Skin of body (tissue), 2 donors: ENCODE measurements around the gene HSDL1. TPM values are rescaled to one million over a fixed set of nuclear protein-coding genes. Genes with fewer than 3 reads are reported as not detected.

Source experiments
- DNase-seq: peaks from one replicate; lab custom pipeline; 2025; lab: John Stamatoyannopoulos, UW
- total RNA-seq: library from RNA; depleted of rRNA; stranded (reverse); fragments of >200 nt; gene quantifications from one replicate; pipeline ENCODE4 v1.2.3, GENCODE V29; 2014

The HSDL1 gene
- total RNA-seq, 1 donor from 2014 or later: 22.1 TPM

GRCh38 chr16:84082110-84082509 is 62.9 kb downstream of the HSDL1 start:
- DNase-seq: no peak

DNA sequence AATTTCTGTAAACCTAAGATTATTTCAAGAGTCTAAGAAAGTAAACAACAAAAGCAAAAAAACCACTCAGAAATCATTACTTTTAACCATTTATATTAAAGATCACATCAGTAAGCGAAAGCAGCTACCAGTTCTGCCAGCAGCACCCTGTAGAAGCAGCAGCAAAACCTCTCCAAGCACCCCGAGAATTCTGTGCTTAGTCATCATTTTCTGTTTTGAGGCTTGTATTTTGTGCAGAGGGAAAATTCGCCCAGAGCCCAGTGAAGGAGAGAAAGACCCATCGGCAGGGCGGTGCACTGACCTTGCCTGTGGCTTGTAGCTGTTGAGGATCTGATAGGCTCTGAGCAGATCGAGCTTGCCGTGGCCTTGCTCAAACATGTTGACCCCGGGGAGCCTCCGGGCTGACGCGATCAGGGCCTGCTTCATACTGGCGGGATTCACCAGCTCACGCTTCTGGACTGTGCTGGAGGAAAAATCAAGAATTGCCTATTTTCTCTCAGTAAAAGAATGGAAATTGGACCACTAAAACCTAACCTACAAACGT is 63.5 kb downstream of the HSDL1 start:
- DNase-seq: no peak

- DNase-seq: no peak
Observed at GRCh38 chr16:84080813-84081212, 64.2 kb downstream of the HSDL1 start.

DNA sequence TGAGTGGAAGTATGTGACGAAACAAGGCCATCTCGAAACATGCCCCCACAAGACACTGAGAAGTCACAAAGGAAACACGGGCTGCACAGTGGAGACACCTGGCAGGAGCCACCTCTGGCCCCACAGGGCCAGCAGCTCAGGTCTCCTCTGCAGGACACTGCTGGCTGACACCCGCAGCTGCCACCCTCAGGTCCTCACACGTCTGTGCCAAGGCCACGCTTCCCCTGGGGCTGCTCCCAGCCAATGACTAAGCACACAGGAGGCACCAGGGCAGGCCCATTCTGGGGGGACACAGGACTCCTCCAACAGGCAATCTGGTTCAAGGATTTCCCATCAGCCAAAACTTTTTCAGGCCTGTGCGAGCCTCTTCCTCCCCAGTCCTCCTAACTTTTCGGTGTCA is 64.6 kb downstream of the HSDL1 start:
- DNase-seq: no peak

- DNase-seq: no peak
Observed at GRCh38 chr16:84079664-84080063, 65.3 kb downstream of the HSDL1 start.

DNA sequence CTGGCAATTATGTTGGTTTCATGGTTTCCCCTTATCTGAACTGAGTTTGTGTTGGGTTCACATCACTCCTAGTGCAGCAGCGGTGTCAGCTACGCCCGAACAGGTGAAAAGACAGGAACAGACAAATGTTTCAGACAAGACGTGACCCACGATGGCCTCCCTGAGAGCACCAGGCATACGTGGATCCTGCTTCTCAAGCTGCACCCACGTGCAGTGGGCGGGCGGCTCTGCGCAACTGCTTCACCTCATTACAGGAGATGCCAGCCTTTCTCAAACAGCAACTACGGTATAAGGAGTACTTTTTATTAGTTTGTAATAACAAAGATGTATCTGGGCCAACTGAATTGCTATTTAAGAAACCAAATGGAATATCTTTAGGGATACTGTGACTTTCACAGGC is 69.6 kb downstream of the HSDL1 start:
- no peak for DNase-seq

DNA sequence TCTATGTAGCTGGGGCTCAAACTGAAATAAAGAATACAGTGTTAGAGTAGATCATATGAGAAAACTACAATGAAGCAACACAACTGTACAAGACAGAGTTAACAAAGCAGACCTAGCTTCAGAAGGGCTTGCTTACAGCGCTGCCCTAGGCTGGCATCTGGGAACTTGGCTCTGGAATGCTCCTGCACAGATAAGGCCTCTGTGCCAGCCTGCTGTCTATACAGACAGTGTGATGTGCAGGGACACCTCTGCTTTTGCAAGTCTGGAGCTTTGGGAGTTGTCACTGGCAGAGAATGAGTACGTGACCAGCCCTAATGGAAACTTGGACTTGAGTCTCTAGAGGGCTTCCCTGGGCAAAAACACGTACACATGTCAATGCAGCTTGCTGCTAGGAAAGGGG is 70.3 kb downstream of the HSDL1 start:
- no peak for DNase-seq

Other genes starting within 250 kb of the HSDL1 start
- 3.1 TPM for gene MLYCD, start 246.1 kb downstream of the HSDL1 start, total RNA-seq
- 0.30 TPM for gene OSGIN1, start 191.9 kb downstream of the HSDL1 start, total RNA-seq
- 0.39 TPM for gene NECAB2, start 176.9 kb downstream of the HSDL1 start, total RNA-seq
- not detected for gene SLC38A8, start 102.4 kb downstream of the HSDL1 start, total RNA-seq
- gene MBTPS1, start 28.2 kb downstream of the HSDL1 start, total RNA-seq: 66.1 TPM
- gene DNAAF1, start 131 bp upstream of the HSDL1 start, total RNA-seq: not detected
- gene TAF1C, start 41.9 kb upstream of the HSDL1 start, total RNA-seq: 22.8 TPM
- gene ADAD2, start 46.0 kb upstream of the HSDL1 start, total RNA-seq: 0.39 TPM
- not detected for gene KCNG4, start 94.8 kb upstream of the HSDL1 start, total RNA-seq
- 5.8 TPM for gene WFDC1, start 149.7 kb upstream of the HSDL1 start, total RNA-seq
- 25.9 TPM for gene ATP2C2, start 223.4 kb upstream of the HSDL1 start, total RNA-seq